Mucosa of descending colon (tissue), 3 donors: ENCODE measurements around the gene MGAM2. TPM values are rescaled to one million over a fixed set of nuclear protein-coding genes. Genes with fewer than 3 reads are reported as not detected.

ENCODE experiments used
- ATAC-seq: fragments of 200-7000 bp; cut with Tn5 transposase; one replicate; pipeline ENCODE4 v1.9.1; 2020; ENCODE audit warnings: mild to moderate bottlenecking, moderate library complexity
- DNase-seq, 3 donors: peaks; one replicate each; pipeline ENCODE4 v3.0.0-alpha.2; 2020
- H3K36me3 ChIP-seq: fragments of 200-600 bp; one replicate; pipeline ENCODE4 v1.8.0; 2021; ENCODE audit warnings: low read depth, mild to moderate bottlenecking
- H3K4me1 ChIP-seq: fragments of 200-600 bp; one replicate; pipeline ENCODE4 v1.8.0; 2021; ENCODE audit warnings: low read depth, mild to moderate bottlenecking
- H3K4me3 ChIP-seq: fragments of 200-600 bp; one replicate; pipeline ENCODE4 v1.8.0; 2021; ENCODE audit warnings: mild to moderate bottlenecking
- H3K9me3 ChIP-seq: fragments of 200-600 bp; one replicate; pipeline ENCODE4 v1.8.0; 2021; ENCODE audit warnings: mild to moderate bottlenecking
- intact Hi-C, 2 donors: fragments of 100-400 bp; cut with DNase I in 1 of 2; cut with micrococcal nuclease in 1 of 2; formaldehyde crosslinking; loops; one replicate each; pipeline versions ENCODE4 v1.11.0 to v1.11.1; 2022; cut with DNase I, micrococcal nuclease
- total RNA-seq, 3 donors: library from RNA; stranded (reverse); fragmentation: NEBNext Ultra II Directional in 2 of 3; extraction: Animal tissue kit (Norgen Biotek cat#: 25700) in 2 of 3; gene quantifications; one replicate each; pipeline versions ENCODE4 v1.2.1 to v1.2.4, GENCODE V29; 2021 to 2023
- TF ChIP-seq, protein P1 (sequence below): fragments of 200-600 bp; IDR thresholded peaks from one replicate; pipeline ENCODE4 v1.8.0; 2022; ENCODE audit warnings: antibody characterized with exemption, mild to moderate bottlenecking
- donor health status: DM: no; HTN: no; CAD: no; lungs with moderate emphysema.
- donor health status: DM: no; HTN: no; CAD: no.
- donor health status: DM: no; HTN: yes; CAD: no.

Gene MGAM2
- total RNA-seq, 3 donors from 2014 or later, result 11.8 to 33.2 (median 25.5) TPM

DNA sequence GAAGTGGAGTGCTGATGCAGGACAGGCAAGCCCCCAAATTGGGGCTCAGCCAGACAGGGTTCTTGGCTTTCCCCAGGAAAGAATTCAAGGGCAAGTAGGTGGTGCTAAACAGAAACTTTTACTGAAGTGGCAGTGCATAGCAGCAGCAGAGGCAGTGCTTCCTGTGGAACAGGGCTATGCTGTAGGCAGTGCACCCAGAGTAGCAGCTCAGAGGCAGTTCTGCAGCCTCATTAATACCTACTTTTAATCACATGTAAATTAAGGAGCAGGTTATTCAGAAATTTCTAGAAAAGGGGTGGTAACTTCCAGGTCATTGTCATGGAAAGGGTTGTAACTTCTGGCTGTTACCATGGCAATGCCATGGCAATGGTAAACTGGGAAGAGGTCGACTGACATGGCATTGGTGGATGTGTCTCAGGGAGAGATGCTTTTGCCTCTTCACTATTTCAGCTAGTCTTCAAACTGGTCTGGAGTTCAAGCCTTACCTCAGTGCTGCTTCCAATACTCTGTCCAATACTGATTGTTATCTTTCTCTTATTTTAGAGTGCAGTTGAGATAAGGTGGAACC, 117.1 kb downstream of the MGAM2 start:
- DNase-seq, result no peak
- no peak for ATAC-seq
- intact Hi-C loops, result no loop called here
- TF ChIP-seq, protein P1, sequence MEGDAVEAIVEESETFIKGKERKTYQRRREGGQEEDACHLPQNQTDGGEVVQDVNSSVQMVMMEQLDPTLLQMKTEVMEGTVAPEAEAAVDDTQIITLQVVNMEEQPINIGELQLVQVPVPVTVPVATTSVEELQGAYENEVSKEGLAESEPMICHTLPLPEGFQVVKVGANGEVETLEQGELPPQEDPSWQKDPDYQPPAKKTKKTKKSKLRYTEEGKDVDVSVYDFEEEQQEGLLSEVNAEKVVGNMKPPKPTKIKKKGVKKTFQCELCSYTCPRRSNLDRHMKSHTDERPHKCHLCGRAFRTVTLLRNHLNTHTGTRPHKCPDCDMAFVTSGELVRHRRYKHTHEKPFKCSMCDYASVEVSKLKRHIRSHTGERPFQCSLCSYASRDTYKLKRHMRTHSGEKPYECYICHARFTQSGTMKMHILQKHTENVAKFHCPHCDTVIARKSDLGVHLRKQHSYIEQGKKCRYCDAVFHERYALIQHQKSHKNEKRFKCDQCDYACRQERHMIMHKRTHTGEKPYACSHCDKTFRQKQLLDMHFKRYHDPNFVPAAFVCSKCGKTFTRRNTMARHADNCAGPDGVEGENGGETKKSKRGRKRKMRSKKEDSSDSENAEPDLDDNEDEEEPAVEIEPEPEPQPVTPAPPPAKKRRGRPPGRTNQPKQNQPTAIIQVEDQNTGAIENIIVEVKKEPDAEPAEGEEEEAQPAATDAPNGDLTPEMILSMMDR, result no peak
- no peaks in the 10 kb centered on the region for H3K36me3 ChIP-seq
- no peaks in the 10 kb centered on the region for H3K4me1 ChIP-seq
- H3K4me3 ChIP-seq, result no peak overlapping the region
- no peaks in the 10 kb centered on the region for H3K9me3 ChIP-seq

DNA sequence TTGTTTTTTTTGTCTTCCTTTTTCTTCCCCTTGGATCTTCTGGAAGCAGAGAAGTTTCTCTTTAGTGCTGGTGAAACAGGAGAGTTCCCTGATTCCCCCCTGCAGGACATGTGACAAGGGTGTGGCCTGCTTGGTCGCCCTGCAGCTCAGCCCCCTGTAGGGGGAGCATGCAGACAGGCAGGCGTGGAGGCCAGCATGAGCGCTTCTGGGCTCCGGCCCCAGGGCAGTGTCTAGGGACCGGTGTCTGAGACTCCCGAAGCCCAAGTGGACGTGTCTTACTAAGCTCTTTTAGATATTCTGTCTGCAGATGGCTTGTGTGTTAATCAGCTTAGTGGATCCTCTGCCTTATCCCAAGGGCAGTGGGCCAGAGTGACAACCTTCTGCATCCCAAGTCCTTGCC, 120.2 kb downstream of the MGAM2 start:
- TF ChIP-seq, protein P1, result no peak
- Histone ChIP-seq H3K9me3 (no peaks in the 10 kb centered on the region), H3K36me3 (no peaks in the 10 kb centered on the region), H3K4me1 (no peaks in the 10 kb centered on the region), H3K4me3 (no peak overlapping the region)
- DNase-seq (no peak), ATAC-seq (no peak)
- intact Hi-C loops, result no loop called here

DNA sequence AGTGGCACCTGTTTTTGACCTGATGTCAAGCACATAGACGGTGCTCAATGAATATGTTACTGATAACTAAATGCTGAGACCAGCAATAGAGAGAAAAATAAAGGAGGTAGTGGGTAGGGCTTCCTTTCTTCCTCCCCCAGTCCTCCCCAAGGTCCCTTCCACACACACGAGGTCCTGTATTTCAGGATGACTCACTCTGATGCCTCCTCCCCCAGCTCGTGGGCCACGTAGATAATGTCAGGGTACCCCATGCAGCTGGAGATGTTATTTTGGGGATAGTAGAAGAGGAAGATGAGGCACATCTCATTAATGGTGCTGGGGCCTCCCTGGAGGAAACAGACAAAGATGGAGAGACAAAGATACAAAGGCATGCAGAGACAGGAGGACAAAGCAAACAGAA, 129.0 kb downstream of the MGAM2 start:
- Histone ChIP-seq H3K4me3 (no peak overlapping the region), H3K36me3 (no peaks in the 10 kb centered on the region), H3K4me1 (no peaks in the 10 kb centered on the region), H3K9me3 (no peaks in the 10 kb centered on the region)
- DNase-seq, result no peak
- no peak for ATAC-seq
- TF ChIP-seq, protein P1, result no peak
- intact Hi-C loops, result no loop called here

DNA sequence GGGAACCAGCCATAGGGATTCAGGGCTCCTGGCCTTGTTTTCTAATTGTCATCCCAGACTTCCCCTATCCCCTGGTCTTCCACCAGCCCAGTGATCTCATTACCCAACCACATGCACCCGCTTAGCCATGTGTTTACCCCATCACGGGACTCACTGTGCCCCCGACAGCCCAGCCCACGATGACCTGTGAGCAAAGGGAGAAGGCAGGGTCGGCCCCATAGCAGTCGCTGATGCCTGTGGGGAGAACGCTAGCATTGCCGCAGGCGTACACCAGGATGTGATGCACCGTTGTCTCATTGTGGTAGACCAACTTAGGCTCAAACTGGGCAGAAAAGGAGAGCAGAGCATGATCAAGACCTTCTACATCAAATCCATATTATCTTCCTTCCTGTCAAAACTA, 132.3 kb downstream of the MGAM2 start:
- Histone ChIP-seq H3K4me1 (no peaks in the 10 kb centered on the region), H3K4me3 (no peak overlapping the region), H3K36me3 (no peaks in the 10 kb centered on the region), H3K9me3 (no peaks in the 10 kb centered on the region)
- intact Hi-C loops, result no loop called here
- ATAC-seq (no peak), DNase-seq (no peak)
- TF ChIP-seq, protein P1, result no peak

DNA sequence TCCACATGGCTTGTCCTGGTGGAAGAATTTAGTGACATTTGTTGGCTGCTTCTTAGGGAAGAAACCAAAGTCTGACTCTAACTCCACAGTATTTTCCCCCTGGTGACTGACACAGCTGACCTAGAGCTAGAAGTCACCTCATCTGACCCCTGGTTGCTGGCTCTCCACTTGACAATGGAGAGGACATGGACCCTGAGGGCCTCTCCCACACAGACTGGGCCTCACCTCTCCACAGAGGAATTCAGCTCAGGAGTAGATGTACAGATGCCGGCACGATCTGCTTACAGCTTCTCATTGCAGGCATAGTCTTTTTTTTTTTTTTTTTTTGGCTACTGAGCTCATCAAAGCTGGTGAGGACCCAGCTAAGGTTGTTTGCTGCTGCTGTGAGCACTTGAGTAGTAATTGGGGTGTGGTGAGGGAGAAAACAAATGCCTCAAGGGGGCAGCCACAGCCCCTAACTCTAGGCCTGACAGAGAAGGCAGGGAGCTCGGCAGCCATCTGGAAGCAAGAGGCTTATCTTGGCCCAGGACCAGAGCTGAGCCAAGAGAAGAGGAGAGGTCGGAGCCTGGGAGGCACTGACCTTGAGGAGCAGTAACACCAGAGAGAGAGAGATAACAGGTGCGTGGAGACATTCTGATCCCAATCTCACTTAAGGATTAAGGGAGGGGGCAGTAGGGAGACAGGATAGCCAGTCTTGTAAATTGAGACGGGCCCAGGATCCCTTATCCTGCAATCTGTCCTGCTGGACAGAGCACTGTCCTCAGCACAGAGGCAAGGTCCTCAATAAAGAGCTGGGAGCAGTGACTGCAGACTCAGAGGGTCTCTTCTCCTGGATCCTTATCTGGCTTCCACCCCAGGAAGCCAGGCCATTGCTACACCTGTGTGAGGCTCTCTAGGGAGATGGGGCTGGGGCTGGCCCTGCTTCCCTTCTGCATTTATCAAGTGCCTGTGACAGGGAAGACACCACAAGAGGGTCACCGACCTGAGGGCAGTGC, 136.9 kb downstream of the MGAM2 start:
- no peak overlapping the region for H3K4me3 ChIP-seq
- DNase-seq, result no peak
- TF ChIP-seq, protein P1, result no peak
- H3K9me3 ChIP-seq, result no peaks in the 10 kb centered on the region
- no peak for ATAC-seq
- intact Hi-C loops, result no loop called here
- no peaks in the 10 kb centered on the region for H3K4me1 ChIP-seq
- H3K36me3 ChIP-seq, result no peaks in the 10 kb centered on the region
